NB4 (cell line): ENCODE results near the gene DNAH14.

Experiments
- MAX ChIP-seq: IDR thresholded peaks from 2 replicates; pipeline ENCODE4 v1.6.1; 2011; ENCODE audit warnings: low read depth, low read length
- MYC ChIP-seq: IDR thresholded peaks from 2 replicates; pipeline ENCODE4 v1.6.1; 2011; ENCODE audit warnings: low read depth, low read length
- POLR2A ChIP-seq: IDR thresholded peaks from 2 replicates; pipeline ENCODE4 v1.6.1; 2011; ENCODE audit warnings: mild to moderate bottlenecking; ENCODE audit not compliant: insufficient read length; ENCODE audit errors: extremely low read depth
- TF ChIP-seq, protein P1 (sequence below): IDR thresholded peaks from one replicate; pipeline ENCODE4 v1.5.1; 2012; ENCODE audit warnings: low read depth, low read length

- no peak for TF ChIP-seq POLR2A
- TF ChIP-seq, protein P1, sequence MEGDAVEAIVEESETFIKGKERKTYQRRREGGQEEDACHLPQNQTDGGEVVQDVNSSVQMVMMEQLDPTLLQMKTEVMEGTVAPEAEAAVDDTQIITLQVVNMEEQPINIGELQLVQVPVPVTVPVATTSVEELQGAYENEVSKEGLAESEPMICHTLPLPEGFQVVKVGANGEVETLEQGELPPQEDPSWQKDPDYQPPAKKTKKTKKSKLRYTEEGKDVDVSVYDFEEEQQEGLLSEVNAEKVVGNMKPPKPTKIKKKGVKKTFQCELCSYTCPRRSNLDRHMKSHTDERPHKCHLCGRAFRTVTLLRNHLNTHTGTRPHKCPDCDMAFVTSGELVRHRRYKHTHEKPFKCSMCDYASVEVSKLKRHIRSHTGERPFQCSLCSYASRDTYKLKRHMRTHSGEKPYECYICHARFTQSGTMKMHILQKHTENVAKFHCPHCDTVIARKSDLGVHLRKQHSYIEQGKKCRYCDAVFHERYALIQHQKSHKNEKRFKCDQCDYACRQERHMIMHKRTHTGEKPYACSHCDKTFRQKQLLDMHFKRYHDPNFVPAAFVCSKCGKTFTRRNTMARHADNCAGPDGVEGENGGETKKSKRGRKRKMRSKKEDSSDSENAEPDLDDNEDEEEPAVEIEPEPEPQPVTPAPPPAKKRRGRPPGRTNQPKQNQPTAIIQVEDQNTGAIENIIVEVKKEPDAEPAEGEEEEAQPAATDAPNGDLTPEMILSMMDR: no peak
- TF ChIP-seq MAX: no peak
- no peak for TF ChIP-seq MYC
These were observed 114.8 kb downstream of the DNAH14 start for GRCh38 chr1:225044258-225044657.
